GM03348 (cell line): Measurements from ENCODE around the gene CHIT1.
"Not testable (repeated sequence)": the region's sequence is repeated elsewhere in the genome, so short reads cannot be mapped to it uniquely, and the experiment has no call there.

Experiments used
- DNase-seq: peaks from one replicate; pipeline ENCODE4 v3.0.0; 2012; ENCODE audit warnings: low spot score

Gene CHIT1

DNA sequence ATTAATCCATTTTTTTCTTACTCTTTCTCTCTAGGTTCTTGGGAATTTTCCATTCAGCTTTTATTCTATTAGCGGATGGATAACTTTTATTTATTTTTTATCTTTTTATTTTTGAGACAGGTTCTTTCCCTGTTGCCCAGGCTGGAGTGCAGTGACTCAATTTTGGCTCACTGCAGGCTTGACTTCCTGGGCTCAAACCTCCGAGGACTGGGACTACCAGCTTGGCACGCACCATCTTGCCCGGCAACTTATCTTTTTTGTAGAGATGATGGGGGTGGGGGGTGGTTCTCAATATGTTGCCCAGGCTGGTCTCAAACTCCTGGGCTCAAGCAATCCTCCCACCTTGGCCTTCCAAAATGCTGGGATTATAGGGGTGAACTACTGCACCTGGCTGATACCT is 36.1 kb upstream of the CHIT1 start:
- DNase-seq, result no peak

DNA sequence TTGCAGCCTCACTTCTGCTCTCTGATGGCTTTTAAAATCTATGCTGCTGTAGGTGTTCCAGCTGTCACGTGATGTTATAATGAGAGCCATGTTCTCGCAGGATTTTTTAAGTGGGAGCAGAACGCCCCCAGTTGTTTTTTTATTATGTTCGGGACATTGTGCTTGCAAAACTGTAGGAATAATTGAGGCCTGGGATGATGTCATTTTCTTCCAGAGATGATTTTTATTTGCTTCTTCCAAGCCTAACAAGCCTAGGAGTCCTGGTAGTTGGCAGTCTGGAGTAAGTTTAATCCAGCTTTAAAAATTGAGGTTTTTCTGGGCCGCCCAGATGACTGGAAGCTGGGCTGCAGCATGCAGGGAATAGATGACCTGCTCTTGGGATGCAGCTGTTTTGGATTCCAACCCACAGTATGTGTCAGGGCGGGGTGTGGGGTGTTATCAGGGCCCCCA is 34.6 kb upstream of the CHIT1 start:
- DNase-seq, result peak; percentile 50

DNA sequence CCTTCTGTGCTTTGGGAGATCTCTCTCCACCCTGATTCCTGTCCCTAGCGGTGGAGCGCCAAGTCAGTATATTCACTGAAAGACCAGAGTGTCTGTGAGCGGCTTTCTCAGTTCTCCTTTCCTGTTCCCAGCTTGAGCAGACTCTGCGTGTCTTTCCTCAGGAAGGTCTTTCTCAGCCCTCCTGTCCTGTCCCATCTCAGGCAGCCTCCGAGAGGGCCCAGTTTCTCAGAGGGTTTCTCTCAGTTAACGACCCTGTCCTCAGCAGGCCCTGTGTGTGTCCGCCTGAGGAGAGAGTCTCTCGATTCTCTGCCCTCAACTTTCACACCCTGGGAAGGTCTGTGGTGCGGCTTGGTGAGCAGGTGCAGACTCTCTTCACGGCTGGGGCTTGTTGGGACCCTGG is 34.0 kb upstream of the CHIT1 start:
- no peak for DNase-seq

DNA sequence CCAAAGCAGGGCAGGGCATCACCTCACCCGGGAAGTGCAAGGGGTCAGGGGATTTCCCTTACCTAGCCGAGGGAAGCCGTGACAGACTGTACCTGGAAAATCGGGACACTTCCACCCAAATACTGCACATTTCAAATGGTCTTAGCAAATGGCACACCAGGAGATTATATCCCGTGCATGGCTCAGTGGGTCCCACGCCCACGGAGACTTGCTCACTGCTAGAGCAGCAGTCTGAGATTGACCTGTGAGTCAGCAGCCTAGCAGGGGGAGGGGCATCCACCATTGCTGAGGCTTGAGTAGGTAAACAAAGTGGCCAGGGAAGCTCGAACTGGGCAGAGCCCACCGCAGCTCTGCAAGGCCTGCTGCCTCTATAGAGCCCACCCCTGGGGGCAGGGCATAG is 27.2 kb upstream of the CHIT1 start:
- DNase-seq, result not testable (repeated sequence)

GRCh38 chr1:203254782-203255181 is 25.3 kb upstream of the CHIT1 start:
- DNase-seq, result not testable (repeated sequence)

GRCh38 chr1:203252678-203253077 is 23.2 kb upstream of the CHIT1 start:
- no peak for DNase-seq

- no peak for DNase-seq
These were observed 22.0 kb upstream of the CHIT1 start for GRCh38 chr1:203251466-203251865.

GRCh38 chr1:203250911-203251310 is 21.4 kb upstream of the CHIT1 start:
- no peak for DNase-seq

DNA sequence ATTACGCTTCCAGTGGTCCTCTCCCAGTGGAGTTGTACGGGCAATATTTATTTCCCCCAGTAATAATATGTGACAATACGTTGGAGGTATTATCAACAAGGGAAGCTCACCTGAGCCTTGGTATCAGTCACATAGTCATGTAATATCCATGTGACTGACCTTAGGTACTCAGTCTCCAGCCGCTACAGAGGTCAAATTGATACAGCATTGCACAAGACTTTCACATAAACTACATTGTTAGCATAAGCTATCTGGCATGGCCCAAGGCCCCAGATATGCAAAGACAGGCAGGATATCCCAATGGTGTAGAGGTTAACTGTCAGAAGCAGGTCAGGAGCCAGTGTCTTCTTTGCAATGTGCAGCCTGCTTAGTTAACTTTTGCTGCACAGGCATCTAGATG is 15.3 kb upstream of the CHIT1 start:
- no peak for DNase-seq

GRCh38 chr1:203241708-203242107 is 12.2 kb upstream of the CHIT1 start:
- DNase-seq, result not testable (repeated sequence)

DNA sequence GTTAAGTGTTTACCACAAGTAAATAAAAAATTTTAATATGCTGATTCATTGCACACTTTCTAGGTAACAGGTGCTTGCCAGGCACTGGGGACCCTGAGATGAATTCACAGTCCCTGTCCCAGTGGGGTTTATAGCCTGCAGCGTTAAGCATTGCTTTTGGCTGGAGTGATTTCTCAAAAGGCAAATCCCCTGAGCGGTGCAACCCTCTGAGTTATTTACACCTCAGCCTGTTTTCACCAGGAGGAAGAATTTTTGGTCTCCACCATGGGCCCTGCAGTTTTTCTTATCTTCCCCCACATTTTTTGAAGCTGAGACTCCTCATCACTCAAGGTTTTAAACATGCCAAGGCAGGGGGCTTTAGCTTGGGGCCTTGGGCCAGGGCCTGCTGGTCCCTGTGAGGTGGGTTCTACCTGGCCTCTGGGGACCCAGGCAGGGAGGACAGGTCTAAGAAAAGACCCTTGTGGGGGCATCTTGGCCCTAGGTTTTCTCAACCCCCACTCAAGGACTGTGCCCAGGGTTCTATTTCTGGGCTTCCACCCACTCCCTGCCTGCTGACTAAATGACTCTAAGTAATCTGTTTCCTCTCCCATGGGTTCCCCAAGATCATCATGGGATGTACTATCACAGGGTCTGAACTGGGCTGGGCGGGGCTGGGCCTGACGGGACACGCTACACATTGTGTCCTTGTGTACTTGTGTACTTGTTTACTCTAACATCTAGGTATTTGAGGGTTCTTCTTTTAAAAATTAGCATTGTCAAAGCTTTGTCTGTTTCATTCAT is 10.2 kb upstream of the CHIT1 start:
- no peak for DNase-seq

DNA sequence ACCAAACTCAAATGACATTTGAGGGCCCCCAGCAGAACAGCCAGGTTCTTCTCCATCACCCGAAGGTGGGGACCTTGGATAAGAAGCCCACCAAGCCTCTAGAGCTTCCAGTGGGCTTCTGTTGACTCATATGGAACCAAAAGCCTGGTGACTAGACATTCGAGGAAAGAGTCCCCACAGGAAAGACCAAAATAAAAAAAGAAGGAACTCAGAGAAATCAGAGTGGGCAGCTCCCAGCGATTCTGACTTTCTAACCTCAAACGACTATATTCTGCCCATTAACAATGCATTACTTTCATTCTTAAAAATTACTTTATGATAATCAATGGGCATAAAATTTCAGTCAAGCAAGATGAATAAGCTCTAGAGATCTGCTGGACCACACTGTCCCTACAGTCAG is 9.6 kb upstream of the CHIT1 start:
- no peak for DNase-seq

DNA sequence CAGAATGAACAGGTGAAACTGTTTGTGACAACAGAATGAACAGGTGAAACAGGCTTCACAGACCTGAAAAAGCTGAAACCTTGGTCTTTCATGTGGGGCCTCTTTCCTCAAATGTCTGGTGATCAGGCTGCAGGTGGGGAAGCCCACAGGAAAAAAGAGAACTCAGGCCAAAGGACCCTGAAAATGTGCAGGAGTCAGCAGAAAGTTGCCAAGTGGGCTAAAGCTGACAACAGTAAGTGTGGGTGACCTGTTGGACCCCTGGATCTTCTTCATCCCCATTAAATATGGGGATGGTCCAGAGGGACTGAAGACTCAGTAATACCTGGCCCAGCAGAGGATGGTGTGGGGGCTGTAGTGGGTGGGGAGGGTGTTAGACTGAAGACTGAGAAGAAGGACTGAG is 9.1 kb upstream of the CHIT1 start:
- no peak for DNase-seq

GRCh38 chr1:203234901-203235300 is 5.4 kb upstream of the CHIT1 start:
- not testable (repeated sequence) for DNase-seq

DNA sequence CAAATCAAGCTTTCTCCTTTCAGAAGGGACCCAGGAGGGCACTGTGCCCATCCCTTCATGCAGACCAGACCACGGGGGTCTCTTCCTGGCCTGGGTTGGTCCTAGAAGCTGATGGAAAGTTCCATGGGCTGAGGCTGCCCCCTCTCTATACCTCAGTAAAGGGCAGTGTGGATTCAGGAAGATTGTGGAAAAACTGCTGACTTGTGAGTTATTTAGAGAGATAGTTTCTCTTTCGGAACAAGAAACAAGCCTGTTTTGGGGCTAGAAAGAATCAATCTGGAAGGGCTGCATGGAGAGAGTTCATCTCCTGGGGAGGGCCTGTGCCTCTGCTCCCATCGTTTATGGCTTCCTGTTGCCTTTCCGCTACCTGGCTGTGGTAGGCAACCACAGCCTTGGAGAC is 803 bp downstream of the CHIT1 start:
- DNase-seq, result no peak

GRCh38 chr1:203227371-203228083 is 1.9 kb downstream of the CHIT1 start:
- DNase-seq, result no peak

GRCh38 chr1:203225071-203225470 is 4.4 kb downstream of the CHIT1 start:
- no peak for DNase-seq

GRCh38 chr1:203223012-203223775 is 6.3 kb downstream of the CHIT1 start:
- DNase-seq, result no peak

DNA sequence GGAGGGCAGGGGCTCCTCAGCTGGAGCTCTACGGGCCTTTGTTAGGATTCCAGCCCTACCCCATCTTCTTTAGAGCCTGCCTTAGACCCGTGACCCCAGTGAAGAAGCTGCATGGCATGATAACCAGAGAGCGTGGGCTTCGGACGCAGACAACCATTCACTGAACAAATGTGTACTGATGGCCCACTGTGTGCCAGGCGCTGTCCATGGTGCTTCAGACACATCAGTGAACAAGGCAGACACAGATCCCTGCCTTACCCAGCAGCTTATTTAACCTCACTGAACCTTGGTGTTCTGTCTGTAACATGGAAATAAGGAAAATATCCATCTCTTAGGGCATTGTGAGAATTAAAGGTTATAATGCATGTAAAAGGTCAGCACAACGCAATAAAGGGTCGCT is 9.5 kb downstream of the CHIT1 start:
- no peak for DNase-seq

- DNase-seq, result no peak
These were observed 10.3 kb downstream of the CHIT1 start for GRCh38 chr1:203219171-203219570.

DNA sequence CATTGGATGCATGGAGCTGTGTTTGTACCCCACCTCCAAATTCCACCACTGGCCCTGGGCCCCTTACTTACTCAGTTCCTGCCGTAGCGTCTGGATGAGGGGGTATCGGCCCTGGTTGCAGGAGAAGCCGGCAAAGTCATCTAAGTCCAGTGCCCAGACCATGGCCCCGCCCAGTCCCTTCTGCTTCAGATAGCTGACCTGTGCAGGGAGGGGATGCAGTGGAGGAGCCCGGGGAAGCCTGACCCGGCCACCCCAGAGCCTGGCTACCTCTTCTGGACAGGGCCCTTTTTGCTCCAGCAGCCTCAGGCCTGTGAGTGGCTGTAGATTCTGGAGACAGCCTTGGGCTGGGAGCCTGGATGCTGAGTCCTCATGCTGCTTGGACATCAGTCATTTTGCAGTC is 11.8 kb downstream of the CHIT1 start:
- no peak for DNase-seq

- DNase-seq, result no peak
These were observed 12.3 kb downstream of the CHIT1 start for GRCh38 chr1:203217139-203217655.
